Gastrocnemius medialis (tissue), 4 donors: ENCODE results near the gene CALN1.

Experiments
- POLR2A ChIP-seq, 2 donors: fragments of 450-650 bp; IDR thresholded peaks; one replicate each; pipeline ENCODE4 v1.6.1; 2017; ENCODE audit warnings: antibody characterized with exemption in 2 of 2, mild to moderate bottlenecking in 2 of 2, moderate library complexity in 2 of 2
- TF ChIP-seq, protein P1 (sequence below), 5 experiments: fragments of 450-650 bp in 3 of 5; fragments of 200-600 bp in 2 of 5; sonication (generic) in 2 of 5; IDR thresholded peaks in 4 of 5; conservative IDR thresholded peaks in 1 of 5; 1 replicate in 4 of 5; 2 replicates in 1 of 5; pipeline ENCODE4 v1.5.1; 2016 to 2019; ENCODE audit warnings: antibody characterized with exemption in 5 of 5, mild to moderate bottlenecking in 3 of 5, moderate library complexity in 3 of 5

DNA sequence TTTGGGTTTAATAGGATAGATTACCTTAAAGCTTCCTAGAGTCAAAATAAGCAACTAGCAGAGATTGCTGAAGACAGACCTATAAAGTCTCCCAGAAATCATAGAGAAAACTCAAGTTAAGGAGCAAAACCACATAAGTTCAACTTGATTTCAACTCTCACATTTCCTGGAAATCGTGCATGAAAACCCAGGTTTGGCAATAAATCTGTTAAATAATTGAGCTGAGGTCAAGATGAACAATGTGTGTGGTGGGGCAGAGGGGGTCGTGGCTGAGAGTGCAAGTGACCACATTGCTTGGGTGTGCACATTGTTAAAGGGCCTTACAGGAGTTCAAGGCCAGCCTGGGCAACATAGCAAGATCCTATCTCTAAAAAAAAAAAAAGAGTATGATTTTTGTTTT is 643.7 kb downstream of the CALN1 start:
- no peak for TF ChIP-seq POLR2A (IDR thresholded peaks at IDR 0.05)
- TF ChIP-seq, protein P1, sequence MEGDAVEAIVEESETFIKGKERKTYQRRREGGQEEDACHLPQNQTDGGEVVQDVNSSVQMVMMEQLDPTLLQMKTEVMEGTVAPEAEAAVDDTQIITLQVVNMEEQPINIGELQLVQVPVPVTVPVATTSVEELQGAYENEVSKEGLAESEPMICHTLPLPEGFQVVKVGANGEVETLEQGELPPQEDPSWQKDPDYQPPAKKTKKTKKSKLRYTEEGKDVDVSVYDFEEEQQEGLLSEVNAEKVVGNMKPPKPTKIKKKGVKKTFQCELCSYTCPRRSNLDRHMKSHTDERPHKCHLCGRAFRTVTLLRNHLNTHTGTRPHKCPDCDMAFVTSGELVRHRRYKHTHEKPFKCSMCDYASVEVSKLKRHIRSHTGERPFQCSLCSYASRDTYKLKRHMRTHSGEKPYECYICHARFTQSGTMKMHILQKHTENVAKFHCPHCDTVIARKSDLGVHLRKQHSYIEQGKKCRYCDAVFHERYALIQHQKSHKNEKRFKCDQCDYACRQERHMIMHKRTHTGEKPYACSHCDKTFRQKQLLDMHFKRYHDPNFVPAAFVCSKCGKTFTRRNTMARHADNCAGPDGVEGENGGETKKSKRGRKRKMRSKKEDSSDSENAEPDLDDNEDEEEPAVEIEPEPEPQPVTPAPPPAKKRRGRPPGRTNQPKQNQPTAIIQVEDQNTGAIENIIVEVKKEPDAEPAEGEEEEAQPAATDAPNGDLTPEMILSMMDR (IDR thresholded peaks at IDR 0.05 in 4 of 5, conservative IDR thresholded peaks at IDR 0.05 in 1 of 5): no peak
